Stimulated activated naive CD8-positive, alpha-beta T cell treated with anti-CD3 and anti-CD28 coated beads, Interleukin-15, Interleukin-2, amounts not matched to agents 100 U/mL and 50 U/mL, for 24 hours (primary cell): ENCODE results near the gene PTPN21.
"Not testable (repeated sequence)": the region's sequence is repeated elsewhere in the genome, so short reads cannot be mapped to it uniquely, and the experiment has no call there.

ENCODE experiments used
- ATAC-seq: fragments of 150-1000 bp; cut with Tn5 transposase; one replicate; pipeline ENCODE4 v1.10.0; 2021
- DNase-seq: peaks from one replicate; pipeline ENCODE4 v3.0.0; 2021

The PTPN21 gene

GRCh38 chr14:88551980-88552431, 2.8 kb downstream of the PTPN21 start:
- ATAC-seq, result no peak
- no peak for DNase-seq

GRCh38 chr14:88551094-88551870, 3.5 kb downstream of the PTPN21 start:
- peak; percentile 75 for ATAC-seq
- DNase-seq, result peak; percentile 69

DNA sequence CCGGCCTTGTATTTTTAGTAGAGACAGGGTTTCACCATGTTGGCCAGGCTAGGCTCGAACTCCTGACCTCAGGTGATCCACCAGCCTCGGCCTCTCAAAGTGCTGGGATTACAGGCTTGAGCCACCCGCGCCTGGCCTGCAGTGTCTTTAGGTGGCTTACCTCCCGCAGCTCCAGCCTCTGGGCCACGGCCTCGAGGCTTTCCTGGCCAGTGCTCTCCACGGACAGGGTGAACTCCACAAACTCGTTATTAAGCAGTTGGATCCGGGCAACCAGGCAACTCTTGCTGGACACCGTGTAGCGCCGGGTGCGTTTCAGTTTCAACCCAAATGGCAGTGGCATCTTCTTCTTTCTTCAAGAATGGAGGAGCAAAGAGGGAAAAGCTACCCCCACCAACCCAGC, 4.7 kb downstream of the PTPN21 start:
- DNase-seq, result no peak
- no peak for ATAC-seq

DNA sequence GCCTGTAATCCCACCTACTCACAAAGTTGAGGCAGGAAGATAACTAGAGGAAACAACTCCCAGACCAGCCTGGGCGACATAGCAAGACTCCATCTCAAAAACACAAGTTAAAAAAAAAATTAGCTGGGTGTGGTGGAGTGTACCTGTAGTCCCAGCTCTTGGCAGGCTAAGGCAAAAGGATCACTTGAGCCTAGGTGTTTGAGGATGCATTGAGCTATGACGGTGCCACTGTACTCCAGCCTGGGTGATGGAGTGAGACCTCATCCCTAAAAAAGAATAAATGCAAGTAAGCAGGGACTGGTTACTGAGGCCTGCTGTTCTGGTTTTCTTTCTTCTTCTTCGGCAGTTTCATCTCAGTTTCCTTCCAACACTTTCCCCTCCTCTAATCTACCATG, 7.4 kb downstream of the PTPN21 start:
- DNase-seq (no peak), ATAC-seq (no peak)

GRCh38 chr14:88546621-88547385, 8.0 kb downstream of the PTPN21 start:
- ATAC-seq, result no peak

DNA sequence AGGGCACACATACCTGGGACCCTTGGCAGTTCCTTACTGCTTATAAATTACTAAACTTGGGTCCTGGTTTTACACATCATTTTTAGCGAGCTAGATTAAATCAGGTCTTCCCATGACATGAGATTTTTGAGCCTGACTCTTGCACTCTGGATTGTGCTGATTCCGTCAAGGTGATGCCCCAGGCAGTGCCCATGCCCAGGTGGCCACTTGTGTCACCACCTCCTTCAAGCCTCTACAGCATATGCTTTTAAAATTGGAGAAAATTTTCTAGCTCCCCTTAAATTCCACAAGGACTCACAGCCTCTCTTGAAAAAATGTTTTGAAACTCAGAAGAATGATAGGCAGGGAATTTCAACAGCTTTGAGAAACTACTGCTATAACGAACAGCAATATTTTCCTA, 9.6 kb downstream of the PTPN21 start:
- ATAC-seq (no peak), DNase-seq (no peak)

More at GRCh38 chr14:88546621-88547385, 8.0 kb downstream of the PTPN21 start:
- DNase-seq, result no peak

- no peak for DNase-seq
- ATAC-seq, result no peak
Observed at GRCh38 chr14:88542857-88543795, 11.7 kb downstream of the PTPN21 start.

DNA sequence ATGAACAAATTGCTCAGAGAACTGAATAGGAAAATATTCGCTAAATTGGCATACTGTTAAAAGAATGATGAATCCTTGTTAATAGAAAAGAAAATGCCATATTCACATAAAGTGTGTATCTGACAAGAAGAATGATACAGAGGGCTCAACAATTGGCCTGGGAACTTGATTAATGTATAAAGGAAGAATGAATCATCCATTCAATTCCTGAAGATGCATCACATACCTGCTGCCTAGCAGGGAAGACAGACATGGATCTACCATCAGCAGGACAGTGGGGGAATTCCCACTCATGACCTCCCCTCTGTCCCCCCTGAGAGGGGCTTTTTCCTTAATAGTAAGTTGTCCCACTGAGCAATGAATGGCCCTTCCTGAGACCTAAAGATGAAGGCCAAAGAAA, 13.5 kb downstream of the PTPN21 start:
- no peak for DNase-seq
- ATAC-seq, result no peak

DNA sequence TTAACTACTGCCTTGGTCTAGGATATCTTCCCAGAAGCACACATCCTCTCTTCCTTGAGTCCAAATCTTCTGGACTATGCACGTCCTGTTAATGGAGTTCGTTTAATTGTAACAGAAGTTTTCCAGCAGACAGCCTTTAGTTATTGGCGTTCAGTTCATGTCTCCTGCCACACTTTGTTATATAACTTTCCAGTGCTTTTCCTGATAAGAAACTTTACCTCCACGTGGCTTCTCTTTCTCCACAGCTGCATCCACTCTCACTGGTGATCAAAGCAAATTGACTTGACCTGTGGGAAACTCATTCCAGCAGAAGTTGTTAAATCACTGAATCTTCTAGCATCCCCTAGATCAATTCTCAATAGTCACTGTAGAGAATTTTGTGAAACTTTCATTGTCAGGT, 19.0 kb downstream of the PTPN21 start:
- DNase-seq (no peak), ATAC-seq (no peak)

GRCh38 chr14:88535149-88535548, 19.7 kb downstream of the PTPN21 start:
- ATAC-seq (no peak), DNase-seq (no peak)

DNA sequence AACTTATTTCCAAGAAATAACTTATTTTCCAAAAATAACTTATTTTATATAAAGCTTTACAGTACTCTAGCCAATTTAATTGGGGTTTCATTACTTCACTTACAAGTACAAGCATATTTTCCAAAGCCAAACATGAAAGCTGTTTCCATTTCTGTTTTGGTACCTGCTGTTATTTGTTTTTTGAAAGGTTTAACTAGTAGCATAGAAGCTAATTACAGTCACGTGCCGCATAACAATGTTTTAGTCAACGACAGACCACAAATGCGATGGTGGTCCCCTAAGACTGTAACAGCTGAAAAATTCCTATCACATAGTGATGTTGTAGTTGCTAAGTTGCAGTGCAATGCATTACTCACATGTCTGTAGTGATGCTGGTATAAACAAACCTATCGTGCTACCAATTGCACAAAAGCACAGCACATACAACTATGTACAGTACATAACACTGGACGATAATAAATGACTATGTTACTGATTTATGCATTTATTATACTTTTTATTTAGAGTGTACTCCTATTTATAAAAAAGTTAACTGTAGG, 21.7 kb downstream of the PTPN21 start:
- no peak for ATAC-seq
- DNase-seq, result no peak

- ATAC-seq, DNase-seq: not testable (repeated sequence)
Observed at GRCh38 chr14:88529889-88530288, 24.9 kb downstream of the PTPN21 start.

- ATAC-seq (no peak), DNase-seq (no peak)
Observed at GRCh38 chr14:88522393-88522792, 32.4 kb downstream of the PTPN21 start.

DNA sequence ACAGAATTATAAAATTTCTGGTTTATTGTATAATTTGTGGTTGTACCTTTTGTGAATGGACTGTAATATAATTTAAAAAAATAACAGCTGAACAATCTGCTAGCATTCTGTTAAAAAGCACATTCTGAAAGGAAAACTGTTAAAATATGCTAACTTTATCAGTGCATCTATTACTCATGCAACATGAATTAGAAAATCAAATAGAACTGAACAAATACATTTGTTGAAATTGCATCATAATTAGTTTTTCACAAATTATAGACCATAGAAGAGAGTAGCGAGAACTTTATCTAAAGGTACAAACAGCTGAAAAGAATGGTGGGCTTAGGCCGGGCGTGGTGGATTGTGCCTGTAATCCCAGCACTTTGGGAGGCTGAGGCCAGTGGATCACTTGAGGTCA, 33.0 kb downstream of the PTPN21 start:
- no peak for ATAC-seq
- DNase-seq, result no peak

- DNase-seq (no peak), ATAC-seq (no peak)
Observed at GRCh38 chr14:88519907-88520306, 34.9 kb downstream of the PTPN21 start.

DNA sequence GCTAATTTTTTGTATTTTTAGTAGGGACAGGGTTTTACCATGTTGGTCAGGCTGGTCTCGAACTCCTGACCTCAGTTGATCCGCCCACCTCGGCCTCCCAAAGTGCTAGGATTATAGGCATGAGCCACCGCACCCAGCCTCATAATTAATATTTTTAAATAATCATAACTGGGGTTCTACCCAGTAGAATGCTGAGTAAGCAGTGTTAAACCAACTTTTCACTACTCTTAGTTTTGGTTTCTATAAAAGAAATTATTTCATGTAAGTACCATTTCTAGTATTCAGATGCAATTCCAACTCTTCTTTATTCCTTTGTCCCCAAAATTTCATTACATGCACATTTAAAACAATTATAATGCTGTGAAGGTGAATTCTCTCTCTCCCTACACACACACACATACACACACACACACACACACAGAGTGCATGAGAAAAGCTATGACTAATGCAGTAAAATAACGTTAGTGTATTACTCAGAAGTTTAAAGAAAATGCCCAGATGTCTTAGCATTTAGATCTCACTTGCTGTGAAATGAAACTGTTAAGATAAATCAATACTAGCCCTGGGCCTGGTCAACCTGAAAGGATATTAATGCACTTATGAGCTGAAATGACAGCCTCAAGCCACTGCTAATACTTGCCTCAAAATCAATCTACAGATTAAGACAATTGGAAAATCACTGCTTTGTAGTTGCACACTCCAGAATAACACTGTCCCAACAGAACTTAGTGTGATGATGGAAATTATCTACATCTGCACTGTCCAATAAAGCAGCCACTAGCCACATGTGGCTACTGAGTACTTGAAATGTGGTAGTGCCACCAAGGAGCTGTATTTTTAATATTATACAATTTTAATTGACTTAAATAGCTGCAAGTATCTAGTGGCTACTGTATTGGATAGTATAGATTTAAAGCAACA, 36.0 kb downstream of the PTPN21 start:
- DNase-seq, result no peak
- no peak for ATAC-seq

- DNase-seq, result no peak
- no peak for ATAC-seq
Observed at GRCh38 chr14:88516861-88517357, 37.9 kb downstream of the PTPN21 start.

- no peak for ATAC-seq
Observed at GRCh38 chr14:88515499-88516221, 39.1 kb downstream of the PTPN21 start.

GRCh38 chr14:88507208-88507607, 47.6 kb downstream of the PTPN21 start:
- no peak for ATAC-seq
- DNase-seq, result no peak

More at GRCh38 chr14:88515499-88516221, 39.1 kb downstream of the PTPN21 start:
- no peak for DNase-seq

DNA sequence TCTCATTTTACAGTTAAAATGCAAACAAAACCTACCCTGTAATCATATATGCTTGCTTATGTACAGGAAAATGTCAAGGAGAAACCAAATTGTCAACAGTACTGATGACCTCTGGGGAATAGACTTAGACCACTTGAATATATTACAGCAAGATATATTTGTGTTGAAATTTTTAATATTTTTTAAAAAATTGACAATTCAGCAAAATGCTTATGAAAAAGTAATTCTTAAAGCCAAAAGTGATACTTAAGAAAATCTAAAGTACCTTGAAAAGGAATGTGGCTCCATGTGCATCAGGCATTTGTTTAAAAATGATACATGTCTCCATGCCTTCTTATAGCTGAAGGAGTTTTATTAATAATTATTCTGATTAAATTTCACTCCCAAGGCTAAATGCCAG, 49.2 kb downstream of the PTPN21 start:
- ATAC-seq (no peak), DNase-seq (no peak)
